Sigmoid colon (tissue), 4 donors: ENCODE results near the gene CBX6.

Experiments used
- CTCF ChIP-seq, 4 experiments: fragments of 450-650 bp in 3 of 4; fragments of 200-600 bp in 1 of 4; IDR thresholded peaks; one replicate each; pipeline ENCODE4 v1.5.1; 2016 to 2019; ENCODE audit warnings: antibody characterized with exemption in 4 of 4, mild to moderate bottlenecking in 3 of 4, moderate library complexity in 2 of 4
- EP300 ChIP-seq, 4 donors: sonication (generic); formaldehyde crosslinking; IDR thresholded peaks; one replicate each; pipeline ENCODE4 v1.6.1; 2017; ENCODE audit warnings: antibody characterized with exemption in 4 of 4
- POLR2A ChIP-seq, 2 donors: fragments of 450-650 bp; IDR thresholded peaks; one replicate each; pipeline ENCODE4 v1.6.1; 2016; ENCODE audit warnings: antibody characterized with exemption in 2 of 2, mild to moderate bottlenecking in 2 of 2, moderate library complexity in 2 of 2

DNA sequence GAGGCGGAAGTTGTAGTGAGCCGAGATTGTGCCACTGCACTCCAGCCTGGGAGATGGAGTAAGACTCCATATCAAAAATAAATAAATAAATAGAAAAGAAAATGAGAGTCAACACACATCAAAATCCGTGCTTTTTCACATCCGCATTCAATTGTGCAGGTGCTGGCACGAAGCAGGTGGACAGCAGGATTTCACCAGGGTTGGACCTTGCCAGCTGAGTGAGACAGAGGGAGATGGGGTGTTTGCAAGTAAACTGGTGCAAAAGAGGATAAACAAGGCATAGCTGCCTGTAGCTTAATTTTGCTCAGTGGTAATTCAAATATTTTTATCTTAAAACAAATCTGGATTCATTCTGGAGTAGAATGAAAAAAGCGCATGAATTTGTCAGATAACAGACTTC lies 54.8 kb downstream of the CBX6 start:
- no peak for TF ChIP-seq POLR2A (IDR thresholded peaks at IDR 0.05)
- TF ChIP-seq EP300 (IDR thresholded peaks at IDR 0.05) = no peak
- no peak for TF ChIP-seq CTCF (IDR thresholded peaks at IDR 0.05)
